Thyroid gland (tissue), 4 donors: ENCODE data around the gene PDIA4.

Experiments used
- CTCF ChIP-seq, 6 experiments: fragments of 200-600 bp in 3 of 6; fragments of 450-650 bp in 3 of 6; sonication (generic) in 3 of 6; IDR thresholded peaks; one replicate each; pipeline ENCODE4 v1.5.1; 2016 to 2019; ENCODE audit warnings: antibody characterized with exemption in 6 of 6, mild to moderate bottlenecking in 2 of 6, inconsistent platforms in 1 of 6, moderate library complexity in 1 of 6
- POLR2A ChIP-seq, 2 donors: fragments of 450-650 bp; IDR thresholded peaks; one replicate each; pipeline ENCODE4 v1.6.1; 2017; ENCODE audit warnings: antibody characterized with exemption in 2 of 2, mild to moderate bottlenecking in 2 of 2, moderate library complexity in 1 of 2

DNA sequence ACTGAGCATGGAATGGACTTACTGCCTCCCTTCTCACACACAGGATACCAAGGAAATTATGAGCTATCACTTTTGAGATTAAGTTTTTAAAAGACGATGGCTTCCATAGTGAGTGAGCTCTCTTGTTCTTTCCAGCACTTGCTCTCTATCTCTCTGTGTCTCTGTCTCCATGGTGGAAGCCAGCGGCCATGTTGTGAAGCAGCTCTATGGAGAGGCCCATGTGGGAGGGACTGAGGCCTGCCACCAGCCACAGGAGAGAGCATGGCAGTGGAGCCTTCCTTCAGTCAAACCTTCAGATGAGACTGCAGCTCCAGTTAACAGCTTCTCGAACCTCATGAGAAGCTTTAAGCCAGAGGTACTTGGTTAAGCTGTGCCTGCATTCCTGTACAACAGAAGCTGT, 20.5 kb upstream of the PDIA4 start:
- TF ChIP-seq POLR2A (IDR thresholded peaks at IDR 0.05) = no peak
- TF ChIP-seq CTCF (IDR thresholded peaks at IDR 0.05) = no peak
